GM12874 (cell line): ENCODE results near the gene DERL3.

ENCODE experiments used
- CTCF ChIP-seq: IDR thresholded peaks from 2 replicates; pipeline ENCODE4 v1.5.1; 2011; ENCODE audit warnings: low read depth, mild to moderate bottlenecking, control low read depth, low read length, moderate library complexity; ENCODE audit not compliant: insufficient read depth

DERL3 gene

GRCh38 chr22:23786261-23786710 lies 52.5 kb downstream of the DERL3 start:
- no peak for TF ChIP-seq CTCF
